Subcutaneous adipose tissue (tissue), 4 donors: ENCODE results near the gene SMKR1. TPM values are rescaled to one million over a fixed set of nuclear protein-coding genes. Genes with fewer than 3 reads are reported as not detected.

ENCODE experiments used
- total RNA-seq, 4 donors: library from RNA; depleted of rRNA; stranded (reverse); fragments of >200 nt; gene quantifications; one replicate each; pipeline ENCODE4 v1.1.0, GENCODE V29; 2016
- TF ChIP-seq, protein P1 (sequence below): fragments of 450-650 bp; IDR thresholded peaks from one replicate; pipeline ENCODE4 v1.5.1; 2016; ENCODE audit warnings: low read depth, mild to moderate bottlenecking, control low read depth, antibody characterized with exemption, moderate library complexity

The SMKR1 gene
- total RNA-seq, 4 donors from 2014 or later = not detected

DNA sequence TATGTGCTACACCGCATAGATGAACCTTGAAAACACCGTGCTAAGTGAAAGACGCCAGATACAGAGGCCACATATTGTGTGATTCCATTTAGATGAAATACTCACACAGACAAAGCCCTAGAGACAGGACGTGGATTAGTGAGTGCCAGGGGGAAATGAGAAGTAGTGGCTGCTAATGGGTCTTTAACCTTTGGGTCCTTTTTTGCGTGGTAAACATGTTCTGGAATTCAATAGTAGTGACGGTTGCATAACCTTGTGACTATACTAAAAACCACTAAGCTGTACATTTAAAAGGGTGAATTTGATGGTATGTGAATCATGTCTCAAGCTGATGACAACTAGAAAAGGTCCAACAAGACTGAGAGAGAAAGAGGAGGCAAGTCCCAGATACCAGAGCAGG, 15.6 kb downstream of the SMKR1 start:
- TF ChIP-seq, protein P1, sequence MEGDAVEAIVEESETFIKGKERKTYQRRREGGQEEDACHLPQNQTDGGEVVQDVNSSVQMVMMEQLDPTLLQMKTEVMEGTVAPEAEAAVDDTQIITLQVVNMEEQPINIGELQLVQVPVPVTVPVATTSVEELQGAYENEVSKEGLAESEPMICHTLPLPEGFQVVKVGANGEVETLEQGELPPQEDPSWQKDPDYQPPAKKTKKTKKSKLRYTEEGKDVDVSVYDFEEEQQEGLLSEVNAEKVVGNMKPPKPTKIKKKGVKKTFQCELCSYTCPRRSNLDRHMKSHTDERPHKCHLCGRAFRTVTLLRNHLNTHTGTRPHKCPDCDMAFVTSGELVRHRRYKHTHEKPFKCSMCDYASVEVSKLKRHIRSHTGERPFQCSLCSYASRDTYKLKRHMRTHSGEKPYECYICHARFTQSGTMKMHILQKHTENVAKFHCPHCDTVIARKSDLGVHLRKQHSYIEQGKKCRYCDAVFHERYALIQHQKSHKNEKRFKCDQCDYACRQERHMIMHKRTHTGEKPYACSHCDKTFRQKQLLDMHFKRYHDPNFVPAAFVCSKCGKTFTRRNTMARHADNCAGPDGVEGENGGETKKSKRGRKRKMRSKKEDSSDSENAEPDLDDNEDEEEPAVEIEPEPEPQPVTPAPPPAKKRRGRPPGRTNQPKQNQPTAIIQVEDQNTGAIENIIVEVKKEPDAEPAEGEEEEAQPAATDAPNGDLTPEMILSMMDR = no peak

- TF ChIP-seq, protein P1 = no peak
These were observed 17.1 kb downstream of the SMKR1 start for GRCh38 chr7:129519464-129519863.

GRCh38 chr7:129522088-129522970, 20.0 kb downstream of the SMKR1 start:
- TF ChIP-seq, protein P1 = no peak

DNA sequence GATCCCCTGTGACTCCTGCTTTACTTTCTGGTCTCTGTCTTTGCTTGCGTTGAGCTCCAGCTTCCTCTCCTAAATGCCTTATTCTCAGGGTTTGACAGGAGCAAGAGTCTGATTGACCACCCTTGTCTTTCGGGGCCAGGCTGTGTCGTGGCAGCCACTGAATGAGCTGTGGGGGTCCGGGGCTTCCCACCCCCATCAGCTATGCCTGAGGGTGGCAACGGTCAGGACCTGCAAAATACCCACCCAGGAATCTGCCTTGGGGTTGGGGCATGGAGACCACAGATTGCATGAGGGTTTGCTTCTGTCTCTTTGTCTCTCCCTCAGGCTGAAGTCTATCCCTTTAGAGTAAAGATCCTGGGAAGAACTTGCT, 20.6 kb downstream of the SMKR1 start:
- TF ChIP-seq, protein P1 = no peak

DNA sequence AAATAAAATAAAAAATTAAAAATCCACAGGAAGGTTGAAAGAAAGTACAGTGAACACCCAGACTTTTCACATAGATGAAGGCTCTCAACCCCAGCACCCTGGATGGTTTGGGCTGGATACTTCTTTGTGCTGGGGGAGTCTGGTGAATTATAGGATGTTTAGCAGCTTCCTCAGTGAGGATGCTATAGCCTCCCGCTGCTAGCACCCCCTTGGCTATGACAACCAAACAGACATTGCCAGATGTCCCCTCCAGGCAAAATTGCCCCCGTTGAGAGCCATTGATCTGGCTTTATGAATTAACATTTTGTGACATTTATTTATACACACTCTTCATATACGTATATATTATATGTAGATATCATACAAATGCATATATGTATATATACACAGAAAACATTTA, 21.6 kb downstream of the SMKR1 start:
- TF ChIP-seq, protein P1 = no peak

DNA sequence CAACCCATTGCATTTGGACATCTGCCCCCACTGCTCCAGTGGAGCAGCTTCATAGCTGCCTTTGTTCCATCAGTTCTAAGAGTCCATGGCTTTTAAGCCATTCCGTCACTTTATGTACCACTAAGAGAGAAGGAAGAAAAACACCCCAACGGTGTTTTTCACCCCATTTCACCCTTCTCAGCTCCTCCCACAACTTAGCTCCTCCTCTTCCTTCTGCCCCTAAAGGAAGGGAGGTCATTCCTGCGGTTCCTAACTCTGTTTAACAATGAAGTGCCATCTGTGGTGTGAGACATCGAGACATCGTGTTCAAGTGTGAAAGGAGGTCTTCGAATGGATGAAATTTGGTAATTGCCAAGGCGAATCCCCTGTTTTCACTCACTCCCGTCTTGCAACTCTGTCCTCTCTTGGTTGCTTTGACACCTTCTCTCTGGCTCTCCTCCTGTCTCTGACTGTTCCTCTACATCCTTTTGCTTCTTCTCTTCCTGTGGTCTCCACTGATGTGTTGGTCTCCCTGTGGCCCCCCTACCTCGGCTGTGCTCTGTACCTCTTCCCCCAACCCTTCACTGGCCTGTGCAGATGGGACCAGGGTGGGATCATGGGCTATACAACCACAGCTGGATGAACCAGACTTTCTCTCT, 23.0 kb downstream of the SMKR1 start:
- TF ChIP-seq, protein P1 = no peak

DNA sequence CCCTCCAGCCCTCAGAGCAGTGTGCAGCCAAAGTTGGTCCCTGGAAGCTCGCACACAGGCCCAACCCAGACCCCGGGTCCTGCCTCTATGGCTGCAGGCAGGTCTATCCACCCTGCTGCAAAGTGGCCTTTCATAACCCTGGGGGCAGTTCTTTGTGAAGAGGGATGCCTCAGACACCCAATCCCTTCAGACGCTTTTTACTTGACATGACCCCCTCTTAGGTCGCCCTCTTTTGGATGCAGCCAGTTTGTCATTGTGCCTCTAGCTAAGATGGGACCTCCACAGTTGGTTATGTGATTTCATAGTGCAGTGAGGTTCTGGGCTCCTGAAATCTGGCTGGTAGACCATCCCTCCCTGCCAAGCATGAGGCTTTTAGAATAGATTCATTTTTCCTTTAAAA, 27.3 kb downstream of the SMKR1 start:
- TF ChIP-seq, protein P1 = no peak
